Kidney epithelial cell (primary cell): ENCODE measurements around the gene UHMK1. TPM values are rescaled to one million over a fixed set of nuclear protein-coding genes. Genes with fewer than 3 reads are reported as not detected.

Experiments
- DNase-seq: peaks from one replicate; pipeline ENCODE4 v3.0.0-alpha.2; 2010; ENCODE audit warnings: low read depth
- H3K27me3 ChIP-seq: 2 replicates; pipeline ENCODE4 v1.6.0; 2011; ENCODE audit warnings: low read length; ENCODE audit not compliant: control insufficient read depth, insufficient read depth
- H3K36me3 ChIP-seq: 2 replicates; pipeline ENCODE4 v1.5.1; 2011; ENCODE audit warnings: low read length; ENCODE audit not compliant: control insufficient read depth, insufficient read depth
- H3K4me3 ChIP-seq: 2 replicates; pipeline ENCODE4 v1.5.1; 2011; ENCODE audit warnings: low read depth, mild to moderate bottlenecking, control low read depth, low read length
- CTCF ChIP-seq: IDR thresholded peaks from 2 replicates; pipeline ENCODE4 v1.5.1; 2011; ENCODE audit warnings: mild to moderate bottlenecking, moderate library complexity, low read length, control low read depth, inconsistent platforms; ENCODE audit not compliant: insufficient read depth, poor library complexity, severe bottlenecking
- total RNA-seq: library from RNA; depleted of rRNA; stranded (reverse); fragments of >200 nt; gene quantifications from 2 replicates; pipeline ENCODE4 v1.2.3, GENCODE V29; 2015

Gene UHMK1
- total RNA-seq, 1 donor from 2014 or later = 61.2 TPM

GRCh38 chr1:162571696-162572095 is 74.1 kb downstream of the UHMK1 start:
- DNase-seq = no peak
- no peaks in the 10 kb centered on the region for H3K36me3 ChIP-seq
- H3K27me3 ChIP-seq = no peaks in the 10 kb centered on the region
- H3K4me3 ChIP-seq = no peak overlapping the region
- no peak for TF ChIP-seq CTCF

GRCh38 chr1:162573136-162573535 is 75.5 kb downstream of the UHMK1 start:
- DNase-seq = no peak
- Histone ChIP-seq H3K36me3 (no peaks in the 10 kb centered on the region), H3K27me3 (no peaks in the 10 kb centered on the region), H3K4me3 (no peak overlapping the region)
- no peak for TF ChIP-seq CTCF

- no peaks in the 10 kb centered on the region for H3K36me3 ChIP-seq
- H3K4me3 ChIP-seq = no peak overlapping the region
- DNase-seq = no peak
- TF ChIP-seq CTCF = no peak
- no peaks in the 10 kb centered on the region for H3K27me3 ChIP-seq
Observed at GRCh38 chr1:162578071-162578700, 80.6 kb downstream of the UHMK1 start.

- no peaks in the 10 kb centered on the region for H3K27me3 ChIP-seq
- TF ChIP-seq CTCF = no peak
- DNase-seq = no peak
- no peak overlapping the region for H3K4me3 ChIP-seq
- no peaks in the 10 kb centered on the region for H3K36me3 ChIP-seq
Observed at GRCh38 chr1:162578936-162579335, 81.3 kb downstream of the UHMK1 start.

Other genes with a start within 250 kb of the UHMK1 start
- gene SPATA46, start 121.0 kb upstream of the UHMK1 start, total RNA-seq = not detected in 2 replicates
- gene C1orf226, start 116.1 kb upstream of the UHMK1 start, total RNA-seq = 3.7 and 3.9 TPM in 2 replicates
- not detected in 2 replicates for gene SH2D1B, start 85.7 kb upstream of the UHMK1 start, total RNA-seq
- 44.9 and 55.4 TPM in 2 replicates for gene UAP1, start 63.9 kb downstream of the UHMK1 start, total RNA-seq
- gene DDR2, start 134.6 kb downstream of the UHMK1 start, total RNA-seq = 3.8 and 4.0 TPM in 2 replicates